Activated CD8-positive, alpha-beta memory T cell treated with anti-CD3 and anti-CD28 coated beads for 36 hours (primary cell): Measurements from ENCODE around the gene ZNF672. TPM values are rescaled to one million over a fixed set of nuclear protein-coding genes. Genes with fewer than 3 reads are reported as not detected.

Experiments used
- CTCF ChIA-PET: fragments of 350-600 bp; sonication (Branson Sonifier 250); formaldehyde crosslinking; loops from one replicate; lab custom pipeline; 2021; ENCODE audit warnings: antibody characterized with exemption; lab: Charles Lee
- POLR2A ChIA-PET: fragments of 350-600 bp; sonication (Branson Sonifier 250); formaldehyde crosslinking; loops from one replicate; lab custom pipeline; 2021; ENCODE audit warnings: antibody characterized with exemption; lab: Charles Lee
- total RNA-seq, 2 experiments: library from RNA; stranded (reverse); gene quantifications; one replicate each; pipeline ENCODE4 v1.2.3, GENCODE V29; 2021

The ZNF672 gene
- total RNA-seq, 2 experiments from 2014 or later, result 49.1 to 50.3 TPM

DNA sequence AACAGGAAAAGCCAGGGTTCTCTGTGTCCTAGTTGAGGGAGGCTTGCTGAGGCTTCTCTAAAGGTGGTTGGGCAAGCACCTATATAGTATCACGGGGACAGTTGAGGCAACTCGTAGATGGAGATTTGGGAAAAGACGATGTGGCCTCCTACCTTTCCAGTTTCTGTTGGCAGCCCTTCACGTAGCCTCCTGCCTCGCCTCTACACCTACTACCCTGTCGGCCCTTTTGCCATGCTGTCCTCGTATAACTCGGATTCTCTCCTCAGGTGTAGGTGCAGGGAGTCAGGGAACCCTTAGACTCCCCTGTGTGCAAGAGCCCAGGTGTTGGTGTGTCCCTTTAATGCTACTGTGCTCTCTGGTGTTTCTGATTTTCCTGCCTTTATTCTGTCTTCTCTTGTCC, 10.6 kb downstream of the ZNF672 start:
- ChIA-PET POLR2A (interaction anchor here (1.9 kb wide), 1 partner anchor 11 kb away, joined by 8 read pairs; the partner anchor contains the start of gene ZNF672), CTCF (no interaction called here)

- ChIA-PET CTCF (no interaction called here), POLR2A (interaction anchor here (1.9 kb wide), 1 partner anchor 11 kb away, joined by 8 read pairs; the partner anchor contains the start of gene ZNF672)
Observed at GRCh38 chr1:248849152-248849551, 11.1 kb downstream of the ZNF672 start.

DNA sequence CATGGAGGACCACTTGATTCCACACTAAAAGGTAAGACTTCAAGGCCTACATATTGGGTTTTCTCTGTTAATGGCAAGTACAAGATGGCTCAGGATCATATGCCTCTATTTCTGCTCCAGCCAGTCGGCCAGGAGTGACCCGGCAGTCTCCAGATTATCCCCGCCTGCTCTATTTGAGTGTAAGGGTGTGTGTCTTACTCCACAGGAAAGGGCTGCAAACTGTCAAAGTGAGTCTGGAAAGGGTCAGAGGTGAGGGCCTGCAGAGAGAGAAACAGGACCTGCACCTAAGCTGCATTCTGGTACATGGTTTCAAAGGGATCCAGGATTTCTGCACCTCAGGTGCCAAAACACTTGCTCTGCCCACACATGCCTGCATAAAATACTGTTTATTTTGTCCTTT, 11.6 kb downstream of the ZNF672 start:
- ChIA-PET CTCF (interaction anchor here (1.0 kb wide), 1 partner anchor 9 kb away, joined by 4 read pairs; no protein-coding TSS in a partner anchor), POLR2A (interaction anchor here (0.6 to 1.9 kb wide), 2 partner anchors 9 to 12 kb away, joined by 3 to 8 read pairs; partner anchors contain the start of gene ZNF672)

DNA sequence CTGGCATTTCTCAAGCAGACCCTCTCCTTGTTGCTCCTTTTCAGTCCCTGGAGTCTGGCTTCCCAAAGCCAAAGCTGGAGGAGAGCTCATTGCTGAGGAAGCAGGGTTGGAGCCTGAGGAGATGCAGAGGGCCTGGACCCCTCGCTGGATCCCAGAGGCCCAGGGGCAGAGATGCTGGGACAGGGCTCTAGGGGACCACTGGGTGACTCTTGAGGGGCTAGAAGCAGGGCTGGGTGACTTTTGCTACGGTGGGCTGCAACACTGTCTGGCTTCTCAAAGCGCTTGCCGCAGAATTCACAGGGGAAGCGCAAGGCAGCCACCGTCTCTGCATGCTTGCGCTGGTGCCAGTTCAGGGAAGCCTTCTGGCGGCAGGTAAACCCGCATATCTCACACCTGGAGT, 12.1 kb downstream of the ZNF672 start:
- POLR2A ChIA-PET, result interaction anchor here (0.6 to 1.9 kb wide), 2 partner anchors 8 to 12 kb away, joined by 3 to 8 read pairs; partner anchors contain the start of gene ZNF672
- CTCF ChIA-PET, result interaction anchor here (1.0 to 1.2 kb wide), 2 partner anchors 8 to 10 kb away, joined by 3 to 4 read pairs; no protein-coding TSS in a partner anchor

DNA sequence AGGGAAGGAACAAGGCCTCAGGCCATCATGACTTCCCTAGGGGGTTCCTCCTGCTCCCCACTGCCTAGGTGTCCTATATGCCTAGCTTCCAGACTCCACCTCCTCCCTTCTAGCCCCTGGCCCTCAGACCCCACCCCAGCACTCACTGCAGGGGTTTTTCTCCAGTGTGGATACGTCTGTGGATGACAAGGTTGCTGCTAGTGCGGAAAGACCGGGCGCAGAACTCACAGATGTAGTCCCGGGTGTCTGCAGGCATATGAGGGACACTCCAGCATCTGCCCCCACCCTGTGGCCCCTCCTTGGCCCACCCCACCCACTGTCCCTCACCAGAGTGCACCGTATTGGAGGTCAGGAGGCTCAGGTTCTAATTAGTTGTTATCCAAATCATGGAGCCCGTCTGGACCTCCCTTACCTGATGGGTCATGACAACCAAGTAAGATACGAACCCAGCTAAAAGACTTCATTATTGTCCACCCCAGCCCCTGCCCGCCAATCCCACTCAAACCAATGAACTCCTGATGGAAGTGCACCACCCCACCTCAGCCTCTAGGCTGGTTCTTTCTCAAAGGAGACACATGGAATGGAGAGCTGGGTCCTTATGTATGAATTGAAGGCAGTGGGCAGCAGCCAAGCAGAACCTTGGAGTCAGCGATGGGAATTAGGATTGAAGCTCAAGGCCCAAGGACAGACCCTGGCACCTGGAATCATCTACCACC, 12.7 kb downstream of the ZNF672 start:
- ChIA-PET POLR2A (interaction anchor here (0.6 kb wide), 1 partner anchor 36 kb away, joined by 3 read pairs; no protein-coding TSS in a partner anchor), CTCF (interaction anchor here (1.0 to 1.2 kb wide), 2 partner anchors 8 to 11 kb away, joined by 3 to 4 read pairs; no protein-coding TSS in a partner anchor)

- ChIA-PET POLR2A (no interaction called here), CTCF (interaction anchor here (1.2 kb wide), 1 partner anchor 12 kb away, joined by 3 read pairs; no protein-coding TSS in a partner anchor)
Observed at GRCh38 chr1:248851390-248851789, 13.4 kb downstream of the ZNF672 start.

GRCh38 chr1:248852481-248853405, 14.7 kb downstream of the ZNF672 start:
- ChIA-PET POLR2A (no interaction called here), CTCF (interaction anchor here (0.7 to 0.9 kb wide), 2 partner anchors 8 to 26 kb away, joined by 3 read pairs; no protein-coding TSS in a partner anchor)

- CTCF ChIA-PET, result interaction anchor here (0.7 kb wide), 1 partner anchor 27 kb away, joined by 3 read pairs; no protein-coding TSS in a partner anchor
Observed at GRCh38 chr1:248853663-248854375, 15.8 kb downstream of the ZNF672 start.

DNA sequence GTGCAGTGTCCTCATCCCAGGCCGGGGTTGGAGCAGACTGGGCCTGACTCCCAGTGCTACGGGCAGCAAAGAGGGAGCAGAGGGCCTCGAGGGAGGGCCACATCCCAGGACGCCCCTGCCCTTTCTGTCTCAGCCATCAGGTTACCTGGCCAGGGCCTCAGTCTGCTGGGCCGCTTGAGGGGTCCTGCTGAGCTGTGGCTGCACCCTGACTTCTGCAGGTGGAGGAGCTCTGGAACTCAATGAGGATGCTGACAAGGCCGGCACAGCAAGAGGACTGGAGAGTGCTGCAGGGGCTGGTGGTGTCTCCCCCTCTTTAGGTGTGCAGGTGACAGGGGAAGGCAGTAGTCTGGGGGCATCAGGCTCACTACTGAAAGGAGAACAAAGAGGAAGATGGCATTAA, 17.6 kb downstream of the ZNF672 start:
- CTCF ChIA-PET, result no interaction called here
- POLR2A ChIA-PET, result no interaction called here

More at GRCh38 chr1:248853663-248854375, 15.8 kb downstream of the ZNF672 start:
- POLR2A ChIA-PET, result no interaction called here

DNA sequence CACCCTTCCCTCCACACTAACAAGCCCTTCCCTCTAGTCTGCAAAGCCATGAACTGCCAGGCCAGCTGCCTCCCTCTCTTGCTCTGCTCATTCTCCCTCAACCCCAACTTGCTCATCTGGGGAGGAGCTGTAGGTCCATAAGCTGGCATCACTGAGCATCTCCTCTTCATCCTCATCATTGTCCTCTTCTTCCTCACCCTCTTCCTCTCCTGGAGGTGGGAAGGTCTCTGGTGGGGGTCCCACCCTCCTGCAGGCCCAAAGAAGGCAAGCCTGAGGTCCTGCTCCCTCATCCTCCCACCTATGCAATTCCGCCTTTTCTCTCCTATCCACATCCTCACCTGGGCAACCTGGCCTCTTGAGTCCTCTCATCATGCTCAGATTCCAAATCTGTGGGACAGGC, 18.2 kb downstream of the ZNF672 start:
- POLR2A ChIA-PET, result no interaction called here
- CTCF ChIA-PET, result no interaction called here

GRCh38 chr1:248857201-248857600, 19.2 kb downstream of the ZNF672 start:
- ChIA-PET POLR2A (no interaction called here), CTCF (no interaction called here)

GRCh38 chr1:248857749-248858095, 19.7 kb downstream of the ZNF672 start:
- ChIA-PET POLR2A (interaction anchor here (1.1 to 2.4 kb wide), 3 partner anchors 8 to 32 kb away, joined by 3 to 23 read pairs (median 10); partner anchors contain the start of genes SH3BP5L and ZNF672), CTCF (interaction anchor here (1.5 to 2.6 kb wide), 5 partner anchors 15 to 51 kb away, joined by 5 to 17 read pairs (median 9); partner anchors contain the start of gene SH3BP5L)

- ChIA-PET POLR2A (interaction anchor here (0.8 to 2.4 kb wide), 6 partner anchors 8 to 48 kb away, joined by 3 to 23 read pairs (median 4); partner anchors contain the start of genes SH3BP5L and ZNF672), CTCF (interaction anchor here (0.6 to 2.6 kb wide), 9 partner anchors 8 to 66 kb away, joined by 3 to 17 read pairs (median 5); partner anchors contain the start of gene SH3BP5L)
Observed at GRCh38 chr1:248858096-248858890, 20.3 kb downstream of the ZNF672 start.

DNA sequence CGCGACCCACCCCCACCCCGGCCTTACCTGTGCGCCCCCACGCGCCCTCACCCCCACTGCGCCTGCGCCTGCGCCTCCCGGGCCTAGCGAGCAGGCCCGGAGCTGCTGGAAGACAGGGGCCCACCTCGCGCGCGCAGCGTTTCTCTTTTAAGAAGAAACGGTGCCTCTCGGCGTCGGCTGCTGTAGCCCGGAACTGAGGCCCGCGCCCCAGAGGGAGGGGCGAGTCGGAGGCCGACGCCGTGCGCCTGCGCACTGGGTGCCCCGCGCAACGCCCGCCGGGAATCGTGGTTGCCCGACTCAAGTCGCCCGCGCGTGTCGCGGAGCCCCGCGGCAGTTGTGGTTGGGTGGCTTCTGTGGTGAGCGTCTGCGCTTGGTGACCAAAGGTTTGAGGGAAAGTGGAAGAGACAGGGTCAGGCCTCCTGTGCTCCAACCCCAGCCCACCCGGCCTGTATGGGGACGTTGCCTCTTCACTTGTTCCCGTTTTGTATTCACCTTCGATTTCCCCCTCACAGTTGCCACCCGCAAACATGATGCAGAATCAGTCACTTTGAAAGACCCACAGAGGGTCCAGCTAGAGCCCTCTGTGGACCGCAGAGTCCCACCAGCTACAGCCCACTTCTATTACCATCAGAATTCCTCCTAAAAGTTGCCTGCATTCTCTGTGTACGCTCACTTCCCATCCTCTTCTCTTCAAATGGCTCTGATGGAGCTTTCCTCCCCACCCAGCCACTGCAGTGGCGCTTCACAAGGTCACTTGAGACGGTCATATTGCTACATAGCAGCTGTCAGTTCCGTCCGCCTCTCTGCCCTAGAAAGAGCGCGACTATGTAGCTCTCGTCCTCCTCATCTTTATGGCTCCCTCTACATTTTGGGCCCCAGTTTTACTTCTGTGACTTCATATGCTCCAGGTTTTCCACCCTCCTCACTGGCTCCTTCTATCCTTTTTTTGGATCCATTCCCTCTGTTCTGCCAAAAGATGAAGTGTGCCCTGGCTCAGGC, 21.2 kb downstream of the ZNF672 start, which contains the start of gene ZNF692:
ZNF692 (minus strand) TSS at position 195 of the 999 bp plus-strand sequence. CDS start 776 bp downstream, outside the sequence.
- POLR2A ChIA-PET, result interaction anchor here (0.5 to 2.4 kb wide), 8 partner anchors 9 to 47 kb away, joined by 3 to 23 read pairs (median 4); partner anchors contain the start of genes SH3BP5L and ZNF672
- CTCF ChIA-PET, result interaction anchor here (0.6 to 2.6 kb wide), 10 partner anchors 9 to 65 kb away, joined by 3 to 17 read pairs (median 4); partner anchors contain the start of genes SH3BP5L and ZNF672

GRCh38 chr1:248860007-248860406, 22.0 kb downstream of the ZNF672 start:
- CTCF ChIA-PET, result interaction anchor here (2.2 to 2.6 kb wide), 2 partner anchors 13 to 34 kb away, joined by 9 to 17 read pairs; partner anchors contain the start of gene SH3BP5L

More at GRCh38 chr1:248860007-248860406, 22.0 kb downstream of the ZNF672 start:
- POLR2A ChIA-PET, result interaction anchor here (0.5 to 2.4 kb wide), 4 partner anchors 11 to 34 kb away, joined by 3 to 23 read pairs (median 6); partner anchors contain the start of genes SH3BP5L and ZNF672
